KMS-11 (cell line): Measurements from ENCODE around the gene HNRNPAB.

Experiments used
- H2AFZ ChIP-seq: fragments of 200-600 bp; sonication (generic); 2 replicates; pipeline ENCODE4 v1.6.1; 2016; ENCODE audit warnings: antibody characterized with exemption, mixed run types, low read depth
- H3K27ac ChIP-seq: fragments of 200-600 bp; sonication (generic); 2 replicates; pipeline ENCODE4 v1.6.1; 2016; ENCODE audit warnings: mild to moderate bottlenecking, mixed run types
- H3K27me3 ChIP-seq: fragments of 200-600 bp; sonication (generic); 2 replicates; pipeline ENCODE4 v1.6.1; 2017; ENCODE audit warnings: mild to moderate bottlenecking, low read depth, mixed run types, moderate library complexity; ENCODE audit not compliant: insufficient read depth
- H3K36me3 ChIP-seq: fragments of 200-600 bp; sonication (generic); 2 replicates; pipeline ENCODE4 v1.6.1; 2017; ENCODE audit warnings: mild to moderate bottlenecking, mixed run types; ENCODE audit not compliant: insufficient read depth
- H3K4me1 ChIP-seq: fragments of 200-600 bp; sonication (generic); 2 replicates; pipeline ENCODE4 v1.6.1; 2016; ENCODE audit warnings: mild to moderate bottlenecking, low read depth, mixed run types; ENCODE audit not compliant: poor library complexity, severe bottlenecking
- H3K4me2 ChIP-seq: fragments of 200-600 bp; sonication (generic); 2 replicates; pipeline ENCODE4 v1.7.0; 2016; ENCODE audit warnings: mild to moderate bottlenecking, mixed run types
- H3K4me3 ChIP-seq: fragments of 200-600 bp; sonication (generic); IDR thresholded peaks from 2 replicates; pipeline ENCODE4 v1.6.1; 2017; ENCODE audit warnings: low read depth, low read length, mixed read lengths; ENCODE audit not compliant: insufficient read depth
- H3K79me2 ChIP-seq: fragments of 200-600 bp; sonication (generic); 2 replicates; pipeline ENCODE4 v1.6.1; 2016; ENCODE audit warnings: low read depth, mixed run types; ENCODE audit not compliant: insufficient read depth
- H3K9ac ChIP-seq: fragments of 200-600 bp; sonication (generic); 2 replicates; pipeline ENCODE4 v1.6.1; 2016; ENCODE audit warnings: mild to moderate bottlenecking, mixed run types
- H4K20me1 ChIP-seq: fragments of 200-600 bp; sonication (generic); 2 replicates; pipeline ENCODE4 v1.6.1; 2016; ENCODE audit warnings: mild to moderate bottlenecking, mixed run types; ENCODE audit not compliant: insufficient read depth
- CTCF ChIP-seq: fragments of 200-600 bp; sonication (generic); conservative IDR thresholded peaks from 2 replicates; pipeline ENCODE4 v1.6.1; 2017; ENCODE audit warnings: low read depth, mild to moderate bottlenecking, antibody characterized with exemption, low read length, moderate library complexity, mixed read lengths

Gene HNRNPAB

GRCh38 chr5:178204182-178204934 lies at the start of gene HNRNPAB:
Gene HNRNPAB (plus strand): TSS chr5:178204533. CDS start chr5:178204838, 305 bp downstream.
- Histone ChIP-seq H3K4me2 (peak within 1 kb of the TSS; percentile 88), H3K4me3 (no peak within 1 kb of the TSS), H3K27ac (peak within 1 kb of the TSS; percentile 79), H4K20me1 (peaks cover 37% of the 10 kb centered on the region), H2AFZ (peak within 1 kb of the TSS; percentile 76), H3K4me1 (peaks cover 5% of the 10 kb centered on the region), H3K9ac (peak within 1 kb of the TSS; percentile 90), H3K36me3 (peaks cover 9% of the 10 kb centered on the region; the same call in 1 of the 2 replicates), H3K79me2 (peaks cover 48% of the 10 kb centered on the region), H3K27me3 (no peaks in the 10 kb centered on the region)
- no peak for TF ChIP-seq CTCF

- Histone ChIP-seq H3K27ac (no peak overlapping the region), H3K27me3 (no peaks in the 10 kb centered on the region), H3K36me3 (no peaks in the 10 kb centered on the region), H3K4me3 (no peak overlapping the region), H3K4me2 (no peak overlapping the region), H4K20me1 (no peaks in the 10 kb centered on the region), H2AFZ (no peak overlapping the region), H3K4me1 (no peaks in the 10 kb centered on the region), H3K79me2 (peaks cover 11% of the 10 kb centered on the region; the same call in 1 of the 2 replicates), H3K9ac (no peak overlapping the region)
- TF ChIP-seq CTCF, result no peak
These were observed 49.3 kb upstream of the HNRNPAB start for GRCh38 chr5:178155065-178155464.

- no peaks in the 10 kb centered on the region for H3K79me2 ChIP-seq
- no peak overlapping the region for H2AFZ ChIP-seq
- H4K20me1 ChIP-seq, result no peaks in the 10 kb centered on the region
- H3K27me3 ChIP-seq, result no peaks in the 10 kb centered on the region
- H3K27ac ChIP-seq, result no peak overlapping the region
- TF ChIP-seq CTCF, result no peak
- H3K9ac ChIP-seq, result no peak overlapping the region
- no peaks in the 10 kb centered on the region for H3K36me3 ChIP-seq
- H3K4me2 ChIP-seq, result no peak overlapping the region
- H3K4me1 ChIP-seq, result no peaks in the 10 kb centered on the region
- no peak overlapping the region for H3K4me3 ChIP-seq
These were observed 44.2 kb upstream of the HNRNPAB start for GRCh38 chr5:178160176-178160575.

- no peak overlapping the region for H3K4me2 ChIP-seq
- H3K4me1 ChIP-seq, result no peaks in the 10 kb centered on the region
- H3K27me3 ChIP-seq, result no peaks in the 10 kb centered on the region
- no peak for TF ChIP-seq CTCF
- H3K9ac ChIP-seq, result no peak overlapping the region
- no peaks in the 10 kb centered on the region for H3K79me2 ChIP-seq
- H3K27ac ChIP-seq, result no peak overlapping the region
- H3K4me3 ChIP-seq, result no peak overlapping the region
- H3K36me3 ChIP-seq, result no peaks in the 10 kb centered on the region
- H2AFZ ChIP-seq, result no peak overlapping the region
- H4K20me1 ChIP-seq, result no peaks in the 10 kb centered on the region
These were observed 41.9 kb upstream of the HNRNPAB start for GRCh38 chr5:178162481-178162880.
